Gastrocnemius medialis (tissue), 4 donors: Measurements from ENCODE around the gene GPR89A.

Source experiments
- CTCF ChIP-seq, 5 experiments: fragments of 450-650 bp in 3 of 5; fragments of 200-600 bp in 2 of 5; sonication (generic) in 2 of 5; IDR thresholded peaks in 4 of 5; conservative IDR thresholded peaks in 1 of 5; 1 replicate in 4 of 5; 2 replicates in 1 of 5; pipeline ENCODE4 v1.5.1; 2016 to 2019; ENCODE audit warnings: antibody characterized with exemption in 5 of 5, mild to moderate bottlenecking in 3 of 5, moderate library complexity in 3 of 5
- POLR2A ChIP-seq, 2 donors: fragments of 450-650 bp; IDR thresholded peaks; one replicate each; pipeline ENCODE4 v1.6.1; 2017; ENCODE audit warnings: antibody characterized with exemption in 2 of 2, mild to moderate bottlenecking in 2 of 2, moderate library complexity in 2 of 2

- TF ChIP-seq CTCF (IDR thresholded peaks at IDR 0.05 in 4 of 5, conservative IDR thresholded peaks at IDR 0.05 in 1 of 5) (no peak), POLR2A (IDR thresholded peaks at IDR 0.05) (no peak)
These were observed 88.2 kb downstream of the GPR89A start for GRCh38 chr1:145695821-145696629.
